HepG2 (cell line): Measurements from ENCODE around the gene VAX1. TPM values are rescaled to one million over a fixed set of nuclear protein-coding genes. Genes with fewer than 3 reads are reported as not detected.

Experiments
- ATAC-seq: fragments of 200-7000 bp; cut with Tn5 transposase; 3 replicates; pipeline ENCODE4 v1.9.1; 2020; ENCODE audit warnings: mild to moderate bottlenecking, moderate library complexity
- BruUV-seq: library from RNA; stranded (reverse); fragments of 400-500 nt; replicated peaks from 2 replicates; lab custom pipeline; 2021; lab: Mats Ljungman, UMichigan
- CTCF ChIA-PET: fragments of 300-600 bp; formaldehyde crosslinking; extraction: SDS; loops from one replicate; lab custom pipeline; 2021; ENCODE audit warnings: low total read pairs, inconsistent platforms, low intra/inter-chr PET ratio; lab: Yijun Ruan, JAX
- POLR2A ChIA-PET: fragments of 350-600 bp; sonication (Branson Sonifier 250); formaldehyde crosslinking; loops from one replicate; lab custom pipeline; 2020; ENCODE audit warnings: antibody characterized with exemption, inconsistent platforms; lab: Yijun Ruan, JAX
- DNase-seq: peaks from one replicate; pipeline ENCODE4 v3.0.0-alpha.2; 2015; ENCODE audit warnings: low spot score
- FAIRE-seq: peaks from 3 replicates; lab custom pipeline; 2011; peaks lifted over from hg19 to GRCh38; lab: Jason Lieb, UNC
- H2AFZ ChIP-seq: one replicate; pipeline ENCODE4 v1.6.1; 2011; ENCODE audit warnings: low read length, inconsistent platforms
- H3K27ac ChIP-seq: fragments of 300-600 bp; 3 replicates; pipeline ENCODE4 v1.8.0; 2011; ENCODE audit warnings: mixed run types, mild to moderate bottlenecking, mixed read lengths, low read length, inconsistent platforms; ENCODE audit not compliant: insufficient read depth; ENCODE audit errors: extremely low read length
- H3K27me3 ChIP-seq, 2 experiments: fragments of 200-600 bp in 1 of 2; 2 replicates in 1 of 2; 3 replicates in 1 of 2; pipeline versions ENCODE4 v1.6.0 to v1.8.0; 2011; ENCODE audit warnings: low read length in 2 of 2, mild to moderate bottlenecking in 2 of 2, moderate library complexity in 2 of 2, inconsistent platforms in 1 of 2; ENCODE audit not compliant: insufficient read depth in 2 of 2, control insufficient read depth in 1 of 2
- H3K36me3 ChIP-seq, 2 experiments: fragments of 200-600 bp in 1 of 2; replicated peaks in 1 of 2; 2 replicates in 1 of 2; 3 replicates in 1 of 2; pipeline versions ENCODE4 v1.5.1 to v1.8.0; 2011; ENCODE audit warnings: low read length in 2 of 2, inconsistent platforms in 1 of 2; ENCODE audit not compliant: insufficient read depth in 2 of 2, control insufficient read depth in 1 of 2
- H3K4me1 ChIP-seq: 2 replicates; pipeline ENCODE4 v1.5.1; 2012; ENCODE audit warnings: low read length, inconsistent platforms; ENCODE audit not compliant: insufficient read depth
- H3K4me2 ChIP-seq: 2 replicates; pipeline ENCODE4 v1.6.0; 2011; ENCODE audit warnings: low read depth, low read length, inconsistent platforms
- H3K4me3 ChIP-seq, 3 experiments: fragments of 200-600 bp in 1 of 3; sonication (generic), shearing (Covaris generic) in 1 of 3; replicated peaks in 1 of 3; 2 replicates each; pipeline ENCODE4 v1.5.1; 2011 to 2016; ENCODE audit warnings: low read length in 3 of 3, inconsistent platforms in 2 of 3, low read depth in 2 of 3, mild to moderate bottlenecking in 2 of 3, control low read depth in 1 of 3, mixed read lengths in 1 of 3; ENCODE audit not compliant: insufficient read depth in 1 of 3
- H3K79me2 ChIP-seq: one replicate; pipeline ENCODE4 v1.6.1; 2011; ENCODE audit warnings: low read length, inconsistent platforms; ENCODE audit not compliant: insufficient read depth
- H3K9ac ChIP-seq: 2 replicates; pipeline ENCODE4 v1.6.0; 2011; ENCODE audit warnings: mild to moderate bottlenecking, low read depth, low read length, inconsistent platforms; ENCODE audit not compliant: insufficient read depth
- H3K9me3 ChIP-seq: 2 replicates; pipeline ENCODE4 v1.5.1; 2012; ENCODE audit warnings: mild to moderate bottlenecking, low read length
- H4K20me1 ChIP-seq: 2 replicates; pipeline ENCODE4 v1.6.0; 2011; ENCODE audit warnings: inconsistent platforms, mild to moderate bottlenecking, low read length, moderate library complexity; ENCODE audit not compliant: insufficient read depth
- FOSL2 ChIP-seq: sonication (generic); formaldehyde crosslinking; IDR thresholded peaks from 2 replicates; pipeline ENCODE4 v1.4.0; 2020; ENCODE audit warnings: missing genetic modification reagents
- GATAD1 ChIP-seq: IDR thresholded peaks from 2 replicates; pipeline ENCODE4 v1.6.1; 2016; ENCODE audit warnings: missing genetic modification reagents, missing compliant biosample characterization
- GTF3A ChIP-seq: sonication (generic); formaldehyde crosslinking; conservative IDR thresholded peaks from 2 replicates; pipeline ENCODE4 v1.4.0; 2020; ENCODE audit warnings: mild to moderate bottlenecking, missing genetic modification reagents
- KAT2B ChIP-seq: fragments of 150-350 bp; IDR thresholded peaks from 2 replicates; pipeline ENCODE4 v1.6.1; 2014; ENCODE audit warnings: low read depth, low read length, borderline replicate concordance
- MED1 ChIP-seq: sonication (generic); formaldehyde crosslinking; IDR thresholded peaks from 2 replicates; pipeline ENCODE4 v1.4.0; 2020; ENCODE audit warnings: missing genetic modification reagents
- SAP130 ChIP-seq: IDR thresholded peaks from 2 replicates; pipeline ENCODE4 v1.6.1; 2016; ENCODE audit warnings: low read depth
- SCMH1 ChIP-seq: sonication (generic); formaldehyde crosslinking; IDR thresholded peaks from 2 replicates; pipeline ENCODE4 v1.9.0; 2021; ENCODE audit warnings: missing genetic modification reagents, mild to moderate bottlenecking, borderline replicate concordance
- SMC3 ChIP-seq: IDR thresholded peaks from 2 replicates; pipeline ENCODE4 v1.6.1; 2011; ENCODE audit warnings: low read length, improper control_type of control experiment
- SP4 ChIP-seq: sonication (generic); formaldehyde crosslinking; IDR thresholded peaks from 2 replicates; pipeline ENCODE4 v1.8.1; 2023; ENCODE audit warnings: mild to moderate bottlenecking, missing genetic modification reagents
- ZFP90 ChIP-seq: sonication (generic); formaldehyde crosslinking; IDR thresholded peaks from 2 replicates; pipeline ENCODE4 v1.8.0; 2022; ENCODE audit warnings: missing genetic modification reagents, mild to moderate bottlenecking, inconsistent platforms, borderline replicate concordance
- ZNF562 ChIP-seq: sonication (generic); formaldehyde crosslinking; IDR thresholded peaks from 2 replicates; pipeline ENCODE4 v1.8.0; 2022; ENCODE audit warnings: missing genetic modification reagents, borderline replicate concordance
- ZNF839 ChIP-seq: sonication (generic); formaldehyde crosslinking; IDR thresholded peaks from 2 replicates; pipeline ENCODE4 v1.4.0; 2020; ENCODE audit warnings: missing genetic modification reagents, mild to moderate bottlenecking, borderline replicate concordance
- WGBS: methylation state at CpG from one replicate; pipeline ENCODE4 v1.1.6; 2017; ENCODE audit warnings: low lambda C conversion rate; 5-methylcytosine and 5-hydroxymethylcytosine counted together
- in situ Hi-C: cut with HindIII; loops from 2 replicates; pipeline ENCODE4 v1.10.0; 2017; ENCODE audit warnings: low pct_unique_long_range_greater_than_20kb; ENCODE audit not compliant: extremely low pct_ligation_motif_present
- intact Hi-C: fragments of 100-400 bp; cut with micrococcal nuclease; formaldehyde crosslinking; loops from one replicate; pipeline ENCODE4 v1.10.0; 2022; ENCODE audit not compliant: unreplicated experiment
- polyA plus RNA-seq, 8 experiments: library from polyadenylated mRNA; depleted of rRNA in 3 of 8; stranded (reverse) in 7 of 8; unstranded in 1 of 8; fragments of >200 nt; fragmentation: Illumina TruSeq in 4 of 8; extraction: Trizol in 4 of 8; gene quantifications; 2 replicates each; pipeline versions ENCODE4 v1.2.1 to v1.2.3, GENCODE V29; 2011 to 2016; ENCODE audit warnings: low read depth in 4 of 8, missing spikeins in 1 of 8, mixed read lengths in 1 of 8; ENCODE audit not compliant: insufficient read depth in 1 of 8
- total RNA-seq, 5 experiments: library from RNA; depleted of rRNA; stranded (reverse); fragments of >200 nt; fragmentation: Illumina TruSeq; extraction: Trizol; gene quantifications; 2 replicates each; pipeline ENCODE4 v1.2.3, GENCODE V29; 2016; ENCODE audit warnings: low read depth in 1 of 5
- TF ChIP-seq, protein P1 (sequence below): sonication (generic); formaldehyde crosslinking; IDR thresholded peaks from 2 replicates; pipeline ENCODE4 v1.4.0; 2020; ENCODE audit warnings: missing genetic modification reagents
- TF ChIP-seq, protein P2 (sequence below): sonication (generic); formaldehyde crosslinking; IDR thresholded peaks from 2 replicates; pipeline ENCODE4 v1.5.0; 2020; ENCODE audit warnings: mild to moderate bottlenecking, missing genetic modification reagents, borderline replicate concordance

The VAX1 gene
- total and polyA plus RNA-seq, 2 of the 13 experiments (the other 11 are each of a cell fraction or from before 2014, with no cell fraction given) = not detected

GRCh38 chr10:117174439-117175214, 36.6 kb upstream of the VAX1 start:
- Histone ChIP-seq H3K27ac (no peak overlapping the region), H3K4me2 (peak overlapping the region; percentile 98), H3K4me3 (peak overlapping the region; percentile 52 to 72 (median 63)), H3K79me2 (no peaks in the 10 kb centered on the region), H4K20me1 (no peaks in the 10 kb centered on the region), H3K9ac (no peak overlapping the region), H3K36me3 (no peaks in the 10 kb centered on the region), H3K4me1 (peaks cover 10% of the 10 kb centered on the region), H3K27me3 (peaks cover 0 to 32% of the 10 kb centered on the region in 2 experiments; a peak in 3 of 5 replicates), H2AFZ (peak overlapping the region; percentile 80), H3K9me3 (no peaks in the 10 kb centered on the region)
- ChIA-PET POLR2A (interaction anchor here (1.1 kb wide), 1 partner anchor 325 kb away, joined by 3 read pairs; the partner anchor contains the start of gene ENO4), CTCF (interaction anchor here (0.7 to 3.5 kb wide), 3 partner anchors 9 to 376 kb away, joined by 3 to 76 read pairs (median 3); no protein-coding TSS in a partner anchor)
- no TSS peak for BruUV-seq
- DNase-seq (peak; percentile 73), FAIRE-seq (peak; percentile 86), ATAC-seq (peak; percentile 92)
- in situ Hi-C loops (loop anchor here (10.0 kb wide), 1 partner anchor 500 kb away; no protein-coding TSS in a partner anchor), intact Hi-C loops (loop anchor here (1.0 to 5.0 kb wide), 3 partner anchors 338 to 492 kb away; no protein-coding TSS in a partner anchor)
- WGBS = 2% methylated on average over 12 of the region's 16 CpGs
- 0 out of 2 replicates have a peak, but pooled peaks have one; percentile 24 for TF ChIP-seq GATAD1
- TF ChIP-seq SAP130 = 0 out of 2 replicates have a peak, but pooled peaks have one; percentile 29
- 0 out of 2 replicates have a peak, but pooled peaks have one; percentile 13 for TF ChIP-seq ZNF839 (CRISPR knock-in tag)
- peak; percentile 10; the same call in 1 of the 2 replicates for TF ChIP-seq FOSL2 (CRISPR knock-in tag)
- no peak for TF ChIP-seq GTF3A
- TF ChIP-seq, protein P1, sequence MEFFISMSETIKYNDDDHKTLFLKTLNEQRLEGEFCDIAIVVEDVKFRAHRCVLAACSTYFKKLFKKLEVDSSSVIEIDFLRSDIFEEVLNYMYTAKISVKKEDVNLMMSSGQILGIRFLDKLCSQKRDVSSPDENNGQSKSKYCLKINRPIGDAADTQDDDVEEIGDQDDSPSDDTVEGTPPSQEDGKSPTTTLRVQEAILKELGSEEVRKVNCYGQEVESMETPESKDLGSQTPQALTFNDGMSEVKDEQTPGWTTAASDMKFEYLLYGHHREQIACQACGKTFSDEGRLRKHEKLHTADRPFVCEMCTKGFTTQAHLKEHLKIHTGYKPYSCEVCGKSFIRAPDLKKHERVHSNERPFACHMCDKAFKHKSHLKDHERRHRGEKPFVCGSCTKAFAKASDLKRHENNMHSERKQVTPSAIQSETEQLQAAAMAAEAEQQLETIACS (CRISPR knock-in tag) = peak; percentile 28
- TF ChIP-seq, protein P2, sequence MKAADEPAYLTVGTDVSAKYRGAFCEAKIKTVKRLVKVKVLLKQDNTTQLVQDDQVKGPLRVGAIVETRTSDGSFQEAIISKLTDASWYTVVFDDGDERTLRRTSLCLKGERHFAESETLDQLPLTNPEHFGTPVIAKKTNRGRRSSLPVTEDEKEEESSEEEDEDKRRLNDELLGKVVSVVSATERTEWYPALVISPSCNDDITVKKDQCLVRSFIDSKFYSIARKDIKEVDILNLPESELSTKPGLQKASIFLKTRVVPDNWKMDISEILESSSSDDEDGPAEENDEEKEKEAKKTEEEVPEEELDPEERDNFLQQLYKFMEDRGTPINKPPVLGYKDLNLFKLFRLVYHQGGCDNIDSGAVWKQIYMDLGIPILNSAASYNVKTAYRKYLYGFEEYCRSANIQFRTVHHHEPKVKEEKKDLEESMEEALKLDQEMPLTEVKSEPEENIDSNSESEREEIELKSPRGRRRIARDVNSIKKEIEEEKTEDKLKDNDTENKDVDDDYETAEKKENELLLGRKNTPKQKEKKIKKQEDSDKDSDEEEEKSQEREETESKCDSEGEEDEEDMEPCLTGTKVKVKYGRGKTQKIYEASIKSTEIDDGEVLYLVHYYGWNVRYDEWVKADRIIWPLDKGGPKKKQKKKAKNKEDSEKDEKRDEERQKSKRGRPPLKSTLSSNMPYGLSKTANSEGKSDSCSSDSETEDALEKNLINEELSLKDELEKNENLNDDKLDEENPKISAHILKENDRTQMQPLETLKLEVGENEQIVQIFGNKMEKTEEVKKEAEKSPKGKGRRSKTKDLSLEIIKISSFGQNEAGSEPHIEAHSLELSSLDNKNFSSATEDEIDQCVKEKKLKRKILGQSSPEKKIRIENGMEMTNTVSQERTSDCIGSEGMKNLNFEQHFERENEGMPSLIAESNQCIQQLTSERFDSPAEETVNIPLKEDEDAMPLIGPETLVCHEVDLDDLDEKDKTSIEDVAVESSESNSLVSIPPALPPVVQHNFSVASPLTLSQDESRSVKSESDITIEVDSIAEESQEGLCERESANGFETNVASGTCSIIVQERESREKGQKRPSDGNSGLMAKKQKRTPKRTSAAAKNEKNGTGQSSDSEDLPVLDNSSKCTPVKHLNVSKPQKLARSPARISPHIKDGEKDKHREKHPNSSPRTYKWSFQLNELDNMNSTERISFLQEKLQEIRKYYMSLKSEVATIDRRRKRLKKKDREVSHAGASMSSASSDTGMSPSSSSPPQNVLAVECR (CRISPR knock-in tag) = 0 out of 2 replicates have a peak, but pooled peaks have one; percentile 7
- TF ChIP-seq MED1 (CRISPR knock-in tag) = 0 out of 2 replicates have a peak, but pooled peaks have one; percentile 29
- peak; percentile 70 for TF ChIP-seq SMC3
- TF ChIP-seq KAT2B = no peak
- no peak for TF ChIP-seq ZNF562 (CRISPR knock-in tag)
- TF ChIP-seq ZFP90 (CRISPR knock-in tag) = peak; percentile 72
- TF ChIP-seq SCMH1 (CRISPR knock-in tag) = no peak
- TF ChIP-seq SP4 (CRISPR knock-in tag) = no peak
